ENCODE results near the gene PCNX1.

PCNX1 gene

GRCh38 chr14:71086567-71086966, 179.3 kb downstream of the PCNX1 start:
- no peak for DNase-seq (ENCODE audit: low spot score)

- DNase-seq (ENCODE audit: low spot score), result no peak
Observed at GRCh38 chr14:71089971-71090370, 182.7 kb downstream of the PCNX1 start.

DNA sequence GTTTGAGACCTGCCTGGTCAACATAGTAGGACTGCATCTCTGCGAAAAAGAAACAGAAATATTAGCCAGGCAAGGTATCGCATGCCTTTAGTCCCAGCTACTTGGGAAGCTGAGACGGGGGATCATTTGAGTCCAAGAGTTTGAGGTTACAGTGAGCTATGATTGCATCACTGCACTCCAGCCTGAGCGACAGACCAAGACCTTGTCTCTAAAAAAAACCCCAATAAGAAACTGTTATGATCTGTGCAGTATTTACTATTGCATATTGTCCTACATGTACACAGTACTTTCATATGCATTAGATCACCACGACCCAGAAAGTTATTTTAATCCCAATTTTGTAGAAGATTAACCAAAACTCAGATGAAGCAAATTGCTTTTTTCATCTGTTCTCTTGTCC, 187.5 kb downstream of the PCNX1 start:
- DNase-seq (ENCODE audit: low spot score), result no peak

DNA sequence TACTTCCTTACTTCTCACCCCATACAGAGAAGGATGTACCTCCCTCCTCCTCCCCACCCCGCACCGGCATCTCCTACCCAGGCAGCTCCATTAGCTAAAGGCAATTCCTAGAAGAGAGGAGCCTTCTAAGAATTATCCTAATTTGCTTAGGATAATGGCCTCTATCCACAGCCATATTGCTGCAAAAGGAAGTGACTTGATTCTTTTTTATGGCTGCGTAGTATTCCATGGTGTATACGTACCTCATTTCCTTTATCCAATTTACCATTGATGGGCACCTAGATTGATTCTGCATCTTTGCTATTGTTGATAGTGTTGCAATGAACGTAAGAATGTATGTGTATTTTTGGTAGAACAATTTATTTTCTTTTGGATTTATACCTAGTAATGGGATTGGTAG, 189.7 kb downstream of the PCNX1 start:
- DNase-seq (ENCODE audit: low spot score), result no peak

DNA sequence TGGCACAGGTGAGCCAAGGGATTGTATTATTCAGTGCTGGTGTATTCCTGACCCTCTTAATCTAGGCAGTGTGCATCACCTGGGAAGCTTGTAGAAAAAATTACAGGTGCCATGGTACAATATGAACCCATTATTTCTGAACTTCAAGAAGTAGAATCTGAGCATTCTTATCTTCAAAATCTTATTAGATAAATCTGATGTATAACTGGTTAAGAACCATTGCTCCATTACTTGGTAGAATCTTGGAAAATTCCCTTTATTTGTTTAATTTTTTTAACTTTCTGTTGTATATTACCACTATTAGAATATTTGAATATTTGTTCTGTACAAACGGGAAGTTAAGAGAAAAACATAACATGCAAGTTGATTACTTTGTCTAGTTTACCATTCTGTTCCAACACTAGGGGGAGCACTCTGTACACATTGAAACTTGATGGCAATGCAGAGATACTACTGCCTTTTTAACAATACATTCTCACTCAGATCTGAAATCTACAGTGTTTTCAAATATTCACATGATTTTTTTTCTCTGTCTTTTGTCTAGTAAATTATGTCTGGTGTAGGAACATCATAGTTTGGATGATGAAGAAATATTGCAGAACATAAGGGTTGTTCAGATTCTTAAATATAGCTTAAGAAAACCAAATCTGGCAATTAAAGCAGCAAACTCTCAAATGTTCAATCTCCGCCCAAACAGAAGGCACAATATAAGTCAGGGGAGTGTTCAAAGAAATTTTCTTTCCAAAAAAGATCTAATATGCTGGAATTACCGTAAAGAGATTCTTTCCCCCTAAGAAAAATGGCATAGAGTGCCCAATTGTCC, 196.6 kb downstream of the PCNX1 start:
- peak; percentile 68 for DNase-seq (ENCODE audit: low spot score)

DNA sequence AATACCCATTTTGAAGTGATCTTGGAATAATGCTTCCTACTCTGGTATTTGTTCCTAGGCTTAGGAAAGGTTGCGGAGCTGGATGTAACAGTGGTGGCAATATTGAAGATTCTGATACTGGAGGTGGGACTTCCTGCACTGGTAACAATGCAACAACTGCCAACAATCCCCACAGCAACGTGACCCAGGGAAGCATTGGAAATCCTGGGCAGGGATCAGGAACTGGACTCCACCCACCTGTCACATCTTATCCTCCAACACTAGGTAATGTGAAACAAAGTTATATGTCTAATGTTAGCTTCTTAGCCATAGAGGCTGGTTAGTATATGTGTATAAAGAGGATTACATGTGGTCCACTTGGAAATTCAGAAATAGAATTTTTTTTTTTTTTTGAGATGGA, 197.9 kb downstream of the PCNX1 start:
- DNase-seq (ENCODE audit: low spot score), result no peak

- no peak for DNase-seq (ENCODE audit: low spot score)
Observed at GRCh38 chr14:71107921-71108320, 200.7 kb downstream of the PCNX1 start.

GRCh38 chr14:71108398-71109119, 201.3 kb downstream of the PCNX1 start:
- no peak for DNase-seq (ENCODE audit: low spot score)

GRCh38 chr14:71113376-71113775, 206.1 kb downstream of the PCNX1 start:
- DNase-seq (ENCODE audit: low spot score), result no peak

DNA sequence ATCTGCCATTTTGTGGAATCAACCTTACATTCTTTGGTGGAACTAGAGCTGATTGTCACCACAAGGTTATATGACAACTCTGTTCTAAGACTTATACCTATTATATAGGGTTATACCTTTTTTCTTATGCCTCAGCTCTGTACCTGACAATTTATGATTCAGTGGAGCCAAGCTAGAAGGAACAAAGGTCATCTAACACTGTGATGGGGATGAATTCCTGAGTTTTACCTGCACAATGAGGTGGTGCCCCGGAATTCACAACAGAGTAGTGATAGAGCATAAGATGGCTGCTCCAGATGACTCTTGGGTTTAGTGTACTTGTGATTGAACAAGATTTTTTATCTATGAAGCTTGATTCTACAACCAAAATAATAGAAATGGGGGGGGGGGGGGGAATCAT, 207.3 kb downstream of the PCNX1 start:
- no peak for DNase-seq (ENCODE audit: low spot score)

DNA sequence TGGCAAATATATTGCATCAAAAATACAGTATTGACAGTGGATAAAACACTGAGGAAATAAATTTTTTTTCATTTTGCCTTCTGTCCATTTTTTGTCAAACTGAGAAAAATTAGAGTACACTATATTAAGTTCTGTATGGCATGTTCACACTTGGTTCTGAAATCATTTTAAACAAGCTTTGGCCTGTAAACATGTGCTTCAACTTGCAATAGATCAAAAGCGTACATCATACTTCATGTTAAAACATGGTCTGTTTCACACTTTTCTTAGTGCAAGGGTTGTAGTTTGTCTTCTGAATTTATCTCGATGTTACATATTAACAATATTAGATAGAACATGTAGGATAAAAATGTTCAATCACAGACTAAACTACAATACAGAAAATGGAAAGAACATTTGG, 208.0 kb downstream of the PCNX1 start:
- no peak for DNase-seq (ENCODE audit: low spot score)

GRCh38 chr14:71115821-71116567, 208.7 kb downstream of the PCNX1 start:
- DNase-seq (ENCODE audit: low spot score), result no peak

- DNase-seq (ENCODE audit: low spot score), result no peak
Observed at GRCh38 chr14:71116568-71117122, 209.4 kb downstream of the PCNX1 start.

DNA sequence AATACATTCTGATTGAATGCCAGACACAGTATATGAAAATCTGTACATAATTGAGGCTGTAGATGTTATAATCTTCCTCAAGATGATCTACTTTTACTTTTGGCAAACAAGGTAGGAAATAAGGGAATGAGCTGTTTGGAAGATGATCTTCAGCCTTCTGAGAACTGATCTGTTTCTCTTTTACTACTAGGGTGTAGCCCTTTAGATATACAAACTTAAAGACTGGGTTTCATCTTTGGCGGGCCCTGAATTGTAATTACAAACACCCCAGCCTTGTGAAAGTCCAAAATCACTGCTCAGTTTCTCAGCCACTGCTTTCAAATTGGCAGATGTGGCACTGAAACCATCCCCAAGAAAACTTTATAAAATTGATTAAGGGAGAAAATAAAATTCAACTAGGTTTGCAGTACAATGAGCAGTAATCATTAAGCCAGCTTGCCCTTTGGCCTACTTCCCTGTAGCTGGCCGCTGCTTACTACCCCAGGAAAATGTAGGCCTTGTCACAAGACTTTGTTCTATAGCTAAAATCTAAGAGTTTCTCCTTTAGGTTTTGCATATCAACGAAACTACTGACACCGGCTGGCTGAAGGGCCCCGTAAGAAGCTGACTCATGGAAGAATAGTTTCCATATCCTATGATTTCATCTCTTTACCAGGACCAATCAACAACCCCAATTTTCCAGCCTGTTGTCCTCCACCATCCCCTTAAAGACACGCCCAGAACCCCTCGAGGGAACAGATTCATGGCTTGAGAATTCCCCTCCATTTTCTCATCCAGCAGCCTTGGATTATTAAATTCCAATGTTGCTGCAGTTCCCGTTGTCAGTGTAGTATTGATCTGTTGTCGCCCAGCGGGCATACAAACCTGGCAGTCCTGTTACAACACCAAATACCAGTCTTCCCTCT, 210.8 kb downstream of the PCNX1 start:
- no peak for DNase-seq (ENCODE audit: low spot score)

- DNase-seq (ENCODE audit: low spot score), result no peak
Observed at GRCh38 chr14:71119075-71119474, 211.8 kb downstream of the PCNX1 start.

DNA sequence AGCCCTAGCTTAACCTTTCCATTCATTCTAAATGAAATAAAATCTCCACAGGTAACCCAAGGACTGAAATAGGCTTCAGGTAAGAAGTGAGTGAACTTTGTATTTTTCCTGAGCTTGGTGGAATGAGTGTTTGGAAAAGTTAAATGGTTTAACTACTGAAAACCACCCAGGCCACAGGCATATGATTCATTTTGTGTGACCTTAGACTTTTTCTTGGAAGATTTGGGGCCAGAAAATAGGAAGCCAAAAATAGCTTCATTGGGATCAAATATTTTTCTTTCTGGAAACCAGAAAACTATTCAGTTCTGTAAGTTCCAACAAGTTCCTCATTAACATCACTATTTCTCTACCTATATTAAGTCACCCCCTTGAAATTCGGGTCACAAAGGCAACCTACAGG, 212.6 kb downstream of the PCNX1 start:
- no peak for DNase-seq (ENCODE audit: low spot score)

DNA sequence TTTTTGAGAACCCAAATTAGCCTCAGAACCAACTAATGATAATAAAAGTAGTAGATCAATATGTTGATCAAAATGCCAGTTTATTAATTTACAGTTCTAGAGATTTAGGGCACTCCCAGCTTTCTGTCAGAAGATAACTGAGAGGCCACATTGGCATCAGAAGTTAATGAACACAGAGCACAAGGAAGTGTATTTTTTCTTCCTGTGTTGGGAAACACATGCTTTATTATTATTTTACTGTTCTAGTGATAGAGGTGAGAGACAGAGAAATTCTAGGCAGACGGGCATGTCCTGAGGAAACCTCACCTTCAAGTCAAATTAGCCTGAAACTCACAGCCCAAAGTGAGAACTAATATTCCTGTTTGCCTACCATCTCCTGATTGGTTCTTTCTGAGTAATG, 213.7 kb downstream of the PCNX1 start:
- DNase-seq (ENCODE audit: low spot score), result no peak

DNA sequence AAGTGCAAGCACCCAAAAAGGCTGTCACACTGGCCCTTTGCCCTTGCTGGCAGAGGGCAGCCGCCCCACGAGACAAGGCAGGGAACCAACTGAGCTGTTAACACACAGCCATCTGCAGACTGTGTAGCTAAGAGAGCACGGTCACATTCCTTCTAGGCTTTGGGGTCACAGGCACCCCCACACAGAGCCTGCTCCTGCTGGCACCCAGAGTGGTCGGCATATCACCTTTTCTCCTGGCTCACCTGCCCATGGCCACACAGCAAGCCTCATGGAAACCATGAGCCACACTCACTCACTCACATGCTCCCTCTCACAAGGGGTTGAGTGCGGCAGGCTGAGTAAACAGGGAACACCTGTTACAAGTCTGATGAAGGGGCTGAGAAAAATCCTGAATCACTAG, 214.5 kb downstream of the PCNX1 start:
- no peak for DNase-seq (ENCODE audit: low spot score)

GRCh38 chr14:71122866-71123565, 215.8 kb downstream of the PCNX1 start:
- DNase-seq (ENCODE audit: low spot score), result no peak

DNA sequence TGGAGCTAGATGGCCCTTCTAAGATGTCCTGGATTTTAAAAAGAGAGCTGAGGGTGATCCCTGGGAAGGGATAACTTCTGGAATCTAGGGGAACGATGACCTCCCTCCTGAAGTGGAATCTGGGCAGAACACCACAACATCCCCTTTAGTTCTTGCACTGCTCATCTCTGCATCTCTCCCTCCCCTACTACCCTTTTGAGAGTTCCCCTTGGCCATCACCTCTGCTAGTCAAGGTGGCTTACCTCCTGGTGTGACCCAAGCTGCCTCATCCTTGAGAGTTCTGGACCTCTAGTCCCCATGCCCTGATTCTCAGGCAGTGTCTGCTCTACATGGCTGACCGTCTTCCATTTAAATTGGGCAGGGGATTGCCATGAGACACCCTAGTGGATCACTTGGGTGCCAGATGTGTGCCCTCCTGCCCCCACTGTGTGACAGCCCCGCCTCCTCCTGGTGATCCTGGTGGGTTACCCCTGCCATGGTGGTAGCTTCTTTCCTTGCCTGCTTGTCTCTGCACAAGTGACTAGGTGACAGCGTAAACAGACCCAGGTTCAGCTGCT, 216.4 kb downstream of the PCNX1 start:
- DNase-seq (ENCODE audit: low spot score), result no peak

All from activated CD4-positive, alpha-beta T cell treated with anti-CD3 and anti-CD28 coated beads, Interleukin-2, Interleukin-4, amounts not matched to agents 100 ng/mL and 50 ng/mL, durations not matched to agents 16 hours and 8 hours (primary cell).